NCI-H1105 treated with DMSO at 0.1 percent for 48 hours (cell line): Measurements from ENCODE around the gene TRPM2.
"Not testable (repeated sequence)": the region's sequence is repeated elsewhere in the genome, so short reads cannot be mapped to it uniquely, and the experiment has no call there.

ENCODE experiments used
- DNase-seq: peaks from one replicate; lab custom pipeline; 2025; lab: John Stamatoyannopoulos, UW

TRPM2 gene

DNA sequence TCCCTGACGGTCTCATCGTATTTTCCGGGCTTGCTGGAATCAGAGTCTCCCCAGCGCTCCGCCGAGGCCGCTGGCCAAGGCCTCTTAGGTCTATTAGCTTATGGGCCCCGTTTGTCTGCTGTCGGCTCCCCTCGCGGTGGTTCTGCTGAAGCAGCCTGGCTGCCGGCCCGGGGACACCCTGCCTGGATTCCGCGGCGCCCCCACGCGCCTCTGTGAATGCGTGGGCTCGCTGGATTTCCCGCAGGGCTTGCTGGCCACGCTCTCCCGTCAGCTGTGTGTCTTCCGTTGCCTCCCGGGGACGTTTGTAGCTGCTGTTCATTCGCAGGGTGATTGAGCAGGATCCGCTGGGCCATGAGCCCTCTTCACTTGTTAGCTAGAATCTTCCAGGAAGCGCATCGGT lies 110.3 kb downstream of the TRPM2 start:
- DNase-seq, result no peak

GRCh38 chr21:44464351-44464750 lies 110.9 kb downstream of the TRPM2 start:
- DNase-seq, result no peak

- DNase-seq, result no peak
These were observed 113.0 kb downstream of the TRPM2 start for GRCh38 chr21:44466351-44466954.

DNA sequence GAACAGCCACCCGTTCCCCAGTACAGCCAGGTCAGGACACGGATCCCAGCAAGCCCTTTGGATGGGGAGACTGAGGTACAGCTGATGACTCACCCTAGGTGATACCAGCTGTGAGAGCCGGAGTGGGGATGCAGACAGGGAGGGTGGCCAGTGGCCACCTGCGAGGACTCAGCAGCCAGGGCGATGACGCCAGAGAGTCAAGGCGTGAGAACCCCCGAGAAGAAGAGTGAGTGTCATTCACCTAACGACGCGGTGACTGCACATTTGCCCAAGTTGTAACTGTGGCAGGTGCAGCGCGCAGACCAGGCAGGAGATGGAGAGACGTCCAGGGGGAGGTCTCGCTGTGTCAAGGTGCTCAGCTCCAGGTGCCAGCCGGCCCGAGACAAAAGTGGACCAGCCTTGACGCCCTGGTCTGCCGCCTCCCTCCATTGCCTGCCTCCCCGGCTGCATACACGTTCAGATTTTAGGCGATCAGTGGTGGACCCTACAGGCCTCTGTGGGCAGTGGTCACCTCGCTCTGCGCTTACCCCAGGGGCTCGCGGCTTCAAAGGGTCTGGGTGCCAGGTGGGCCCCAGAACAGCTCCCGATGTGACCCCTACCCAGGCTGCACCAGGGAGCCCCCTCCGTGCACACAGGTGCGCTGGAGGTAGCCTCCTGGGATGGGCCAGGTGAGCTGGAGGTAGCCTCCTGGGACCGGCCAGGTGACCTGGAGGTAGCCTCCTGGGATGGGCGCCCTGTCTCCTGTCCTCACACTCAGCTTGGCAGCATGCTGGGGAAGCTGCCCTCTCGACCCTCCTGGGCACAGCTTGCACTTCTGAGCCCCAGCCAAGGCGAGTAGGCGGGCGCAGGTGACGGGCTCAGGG lies 113.8 kb downstream of the TRPM2 start:
- DNase-seq, result no peak

GRCh38 chr21:44467859-44468195 lies 114.4 kb downstream of the TRPM2 start:
- no peak for DNase-seq

GRCh38 chr21:44471341-44471740 lies 117.9 kb downstream of the TRPM2 start:
- no peak for DNase-seq

DNA sequence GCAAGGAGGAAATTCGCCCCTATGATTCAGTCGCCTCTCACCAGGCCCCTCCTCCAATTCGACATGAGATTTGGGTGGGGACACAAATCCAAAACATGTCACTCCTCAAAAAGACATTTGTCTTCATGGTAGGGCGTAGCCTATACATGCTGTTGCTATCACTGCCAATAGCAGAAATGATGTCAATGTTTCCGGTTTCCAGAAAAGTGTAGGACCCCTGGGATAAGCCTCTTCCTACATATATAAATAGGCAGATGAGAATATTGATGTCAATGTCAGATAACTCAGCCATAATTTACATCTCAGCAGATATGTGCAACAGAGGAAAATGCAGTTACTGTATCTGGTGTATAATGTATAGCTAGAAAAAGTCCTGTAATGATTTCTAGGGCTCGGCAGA lies 118.6 kb downstream of the TRPM2 start:
- DNase-seq, result no peak

DNA sequence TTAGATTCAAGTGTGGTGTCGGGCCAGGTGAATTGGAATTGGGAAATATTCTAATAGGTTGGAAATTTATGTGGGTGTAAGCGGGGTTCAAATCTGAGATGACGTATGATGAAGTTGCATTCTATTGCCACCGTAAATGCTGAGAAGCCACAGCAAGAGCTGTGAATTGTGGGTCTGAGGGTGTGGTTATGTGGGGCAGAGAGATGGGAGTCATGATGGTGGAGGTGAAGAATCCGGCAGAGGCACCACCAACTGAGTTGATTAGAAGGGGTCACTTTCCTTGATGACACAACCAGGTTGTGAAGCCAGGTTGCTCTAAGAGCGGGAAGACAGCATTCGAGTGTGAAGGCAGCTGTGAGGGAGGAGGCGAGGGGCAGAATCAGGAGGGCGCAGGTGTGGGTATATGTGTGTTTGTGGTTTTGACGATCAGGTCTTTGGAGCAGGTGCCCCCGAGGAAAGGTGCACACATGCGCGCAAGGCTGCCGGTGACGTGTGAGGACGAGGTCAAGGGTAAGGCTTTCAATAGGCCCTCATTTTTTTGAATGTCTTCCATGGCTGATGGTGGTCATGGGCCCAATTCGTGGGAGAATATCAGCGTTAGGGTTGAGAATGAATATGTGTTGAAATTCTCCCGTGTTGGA lies 120.6 kb downstream of the TRPM2 start:
- no peak for DNase-seq

DNA sequence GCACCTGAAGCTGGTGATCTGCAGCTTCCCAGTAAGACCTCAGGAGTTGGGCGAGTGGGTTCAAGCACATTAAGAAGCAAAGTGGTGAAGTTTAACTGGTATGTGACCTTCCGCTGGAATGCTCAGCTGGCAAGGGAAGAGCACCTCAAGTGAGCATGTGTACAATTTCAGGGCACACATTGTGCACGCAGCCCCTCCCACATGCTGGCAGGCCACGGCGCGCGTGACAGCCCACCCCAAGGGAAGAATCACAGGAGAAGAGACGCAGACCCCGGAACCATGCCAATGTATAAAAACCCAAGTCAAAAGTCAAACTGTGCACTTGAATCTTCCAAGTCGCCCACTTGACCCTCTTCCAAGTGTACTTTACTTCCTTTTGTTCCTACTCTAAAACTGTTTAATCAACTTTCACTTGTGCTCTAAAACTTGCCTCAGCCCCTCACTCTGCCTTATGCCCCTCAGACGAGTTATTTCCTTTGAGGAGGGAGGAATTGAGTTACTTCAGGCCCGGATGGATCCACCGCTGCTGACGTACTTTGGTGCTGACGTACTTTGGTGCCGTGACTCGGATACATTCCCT lies 121.9 kb downstream of the TRPM2 start:
- no peak for DNase-seq

DNA sequence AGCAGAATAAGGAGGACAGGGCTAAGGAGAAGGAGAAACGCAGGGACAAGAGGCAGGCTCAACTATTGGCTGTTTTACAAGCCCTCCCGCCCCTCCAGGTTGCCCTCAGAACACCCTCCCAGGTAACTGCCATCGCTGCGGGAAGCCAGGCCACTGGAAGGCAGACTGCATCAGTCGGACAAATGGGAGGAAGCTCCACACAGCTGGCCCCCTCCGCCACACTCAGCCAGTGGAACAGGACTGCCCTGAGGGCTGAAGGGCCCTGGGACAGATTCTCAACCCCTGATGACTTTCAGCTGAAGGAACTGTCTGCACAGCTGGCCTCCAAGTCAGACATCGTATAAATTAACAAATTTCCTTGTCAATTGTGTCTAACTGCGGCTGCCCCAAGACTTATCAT lies 123.7 kb downstream of the TRPM2 start:
- DNase-seq, result no peak

DNA sequence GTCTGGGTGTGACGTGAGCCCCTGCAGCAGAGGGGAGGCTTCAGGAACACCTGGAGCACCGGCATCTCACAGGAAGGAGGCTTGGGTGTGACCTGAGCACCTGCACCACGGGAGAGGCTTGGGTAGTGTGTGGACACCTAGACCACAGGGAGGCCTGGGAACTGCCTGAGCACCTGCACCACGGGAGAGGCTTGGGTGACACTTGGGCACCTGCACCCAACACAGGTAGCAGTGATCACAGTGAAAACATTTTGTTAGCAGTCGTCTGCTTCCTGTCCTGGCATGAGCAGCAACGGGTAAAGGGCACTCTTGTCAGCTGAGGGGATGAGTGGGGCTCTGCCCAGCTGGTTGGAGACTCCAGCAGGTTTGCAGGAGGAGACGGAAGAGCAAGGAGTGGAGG lies 124.3 kb downstream of the TRPM2 start:
- no peak for DNase-seq

DNA sequence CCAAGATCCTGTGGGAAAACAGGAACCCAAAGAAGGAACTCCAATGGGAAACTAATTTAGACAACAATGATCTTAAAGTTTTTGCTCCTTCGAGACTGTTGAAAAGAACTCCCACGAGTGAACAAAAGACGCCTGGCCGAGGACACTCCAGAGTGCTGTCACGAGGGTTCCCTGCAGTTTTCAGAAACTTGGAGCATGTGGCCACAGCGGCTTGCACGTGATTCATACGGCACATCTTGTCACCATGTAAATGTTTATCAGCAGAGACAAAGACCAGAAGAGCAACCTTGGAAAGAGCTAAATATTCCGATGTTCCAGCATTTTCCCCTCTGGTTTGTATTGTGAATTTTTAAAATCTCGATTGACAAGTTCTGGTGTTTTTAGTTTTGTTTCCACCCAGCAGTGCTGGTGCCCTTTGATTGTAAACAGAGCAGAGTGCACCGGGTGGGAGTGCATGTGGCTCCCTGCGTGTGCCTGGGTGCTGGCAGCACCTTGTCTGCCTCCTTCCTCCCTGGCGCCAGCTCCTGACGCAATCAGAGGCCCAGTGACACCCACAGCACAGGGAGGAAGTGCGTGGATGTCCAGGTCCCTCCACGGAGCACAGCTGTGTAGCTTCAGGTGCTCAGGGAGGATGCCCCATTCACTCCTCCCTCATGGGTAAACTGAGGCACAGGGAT lies 124.8 kb downstream of the TRPM2 start:
- DNase-seq, result no peak

DNA sequence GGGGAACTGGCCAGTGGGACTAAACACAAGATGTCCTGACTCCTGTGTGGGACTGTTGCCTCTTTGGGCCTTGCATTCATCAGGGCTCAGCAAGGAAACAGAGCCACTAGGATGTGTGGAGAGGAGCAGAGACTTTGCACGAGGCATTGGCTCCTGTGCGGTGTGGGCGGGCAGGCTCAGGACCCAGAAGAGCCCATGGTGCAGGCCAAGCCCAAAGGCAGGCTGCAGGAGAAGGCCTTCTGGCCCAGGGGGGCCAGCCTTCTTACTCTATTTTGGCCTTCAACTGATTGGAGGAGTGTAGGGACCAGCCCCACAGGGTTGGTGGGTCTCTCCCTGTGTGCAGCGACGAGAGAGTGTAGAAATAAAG lies 125.4 kb downstream of the TRPM2 start:
- no peak for DNase-seq

DNA sequence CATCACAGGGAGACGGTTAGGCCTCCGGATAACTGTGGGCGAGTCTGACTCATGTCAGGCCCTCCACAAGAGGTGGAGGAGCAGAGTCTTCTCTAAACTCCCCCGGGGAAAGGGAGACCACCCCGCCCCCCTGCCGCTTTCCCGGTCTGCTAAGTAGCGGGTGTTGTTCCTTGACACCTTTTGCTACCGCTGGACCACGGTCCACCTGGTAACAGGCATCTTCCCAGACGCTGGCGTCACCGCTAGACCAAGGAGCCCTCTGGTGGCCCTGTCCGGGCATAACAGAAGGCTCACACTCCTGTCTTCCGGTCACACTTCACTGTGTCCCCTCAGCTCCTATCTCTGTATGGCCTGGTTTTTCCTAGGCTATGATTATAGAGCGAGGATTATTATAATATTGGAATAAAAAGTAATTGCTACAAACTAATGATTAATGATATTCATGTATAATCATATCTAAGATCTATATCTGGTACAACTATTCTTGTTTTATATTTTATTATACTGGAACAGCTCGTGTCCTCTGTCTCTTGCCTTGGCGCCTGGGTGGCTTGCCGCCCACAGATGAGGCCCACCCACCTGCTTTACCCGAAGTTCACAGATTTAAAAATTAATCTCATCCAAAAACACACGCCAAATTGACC lies 126.3 kb downstream of the TRPM2 start:
- DNase-seq, result not testable (repeated sequence)

DNA sequence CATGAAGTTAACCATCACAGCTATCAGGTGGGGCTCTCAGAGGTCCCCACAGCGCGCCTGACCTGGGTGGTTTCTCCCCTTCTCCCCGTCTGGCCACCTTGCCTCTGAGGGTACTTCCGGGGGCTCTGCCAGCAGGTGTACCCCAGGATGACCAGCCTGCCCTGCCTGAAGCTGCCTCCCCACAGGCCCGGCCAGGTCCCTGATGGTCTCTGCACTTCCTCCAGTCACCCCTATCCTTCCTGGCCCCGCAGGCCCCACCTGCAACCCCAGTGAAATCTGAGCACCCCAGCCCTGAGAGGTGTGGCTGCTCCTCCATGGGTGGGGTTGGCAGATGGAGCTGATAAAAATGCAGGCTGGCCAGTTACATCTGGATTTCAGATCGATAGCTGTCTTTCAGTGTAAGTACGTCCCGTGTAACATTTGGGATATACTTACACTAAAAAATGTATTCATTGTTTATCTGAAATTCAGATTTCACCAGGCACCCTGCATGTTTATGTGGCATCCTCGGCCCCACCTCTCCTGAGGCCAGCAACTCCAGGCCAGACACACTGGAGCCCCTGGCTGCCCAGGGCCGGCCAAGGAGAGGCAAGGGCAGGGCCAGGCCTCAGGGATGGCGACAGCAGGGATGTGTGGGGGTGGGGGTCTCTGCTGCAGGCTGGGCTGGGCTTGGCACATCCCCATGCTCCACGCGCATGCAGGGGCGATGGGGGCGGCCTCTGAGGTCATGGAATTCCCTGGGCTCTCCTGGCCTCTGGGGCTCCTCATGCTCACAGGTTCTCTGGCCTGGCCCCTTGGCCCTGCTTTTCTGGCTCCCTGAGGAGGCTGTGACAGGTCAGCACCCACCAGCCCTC lies 127.0 kb downstream of the TRPM2 start:
- no peak for DNase-seq

DNA sequence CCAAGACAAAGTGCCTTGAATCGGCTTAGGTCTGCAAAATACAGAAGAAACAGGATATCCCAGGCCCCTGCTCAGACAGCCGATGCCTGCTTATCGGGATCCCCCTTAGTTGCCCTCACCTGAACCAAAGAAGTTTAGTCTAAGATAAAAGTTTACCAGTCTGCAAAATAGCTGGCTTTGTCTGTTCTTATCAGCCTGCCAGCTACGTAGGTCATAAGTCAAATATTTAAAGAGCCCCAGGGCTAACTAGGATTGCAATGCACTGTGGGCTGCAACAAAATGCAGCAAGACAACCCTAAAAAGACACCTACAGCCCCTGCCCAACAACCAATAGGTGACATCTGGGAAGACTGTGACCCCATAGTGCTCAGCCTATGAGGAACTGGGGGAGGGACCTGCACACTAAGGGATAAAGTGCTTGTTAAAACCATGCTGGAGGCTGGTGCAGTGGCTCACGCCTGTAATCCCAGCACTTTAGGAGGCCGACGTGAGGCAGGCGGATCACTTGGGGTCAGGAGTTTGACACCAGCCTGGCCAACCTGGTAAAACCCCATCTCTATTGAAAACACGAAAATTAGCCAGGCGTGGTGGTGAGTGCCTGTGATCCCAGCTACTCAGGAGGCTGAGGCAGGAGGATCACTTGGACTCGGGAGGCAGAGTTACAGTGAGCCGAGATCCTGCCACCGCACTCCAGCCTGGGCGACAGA lies 129.3 kb downstream of the TRPM2 start:
- no peak for DNase-seq

DNA sequence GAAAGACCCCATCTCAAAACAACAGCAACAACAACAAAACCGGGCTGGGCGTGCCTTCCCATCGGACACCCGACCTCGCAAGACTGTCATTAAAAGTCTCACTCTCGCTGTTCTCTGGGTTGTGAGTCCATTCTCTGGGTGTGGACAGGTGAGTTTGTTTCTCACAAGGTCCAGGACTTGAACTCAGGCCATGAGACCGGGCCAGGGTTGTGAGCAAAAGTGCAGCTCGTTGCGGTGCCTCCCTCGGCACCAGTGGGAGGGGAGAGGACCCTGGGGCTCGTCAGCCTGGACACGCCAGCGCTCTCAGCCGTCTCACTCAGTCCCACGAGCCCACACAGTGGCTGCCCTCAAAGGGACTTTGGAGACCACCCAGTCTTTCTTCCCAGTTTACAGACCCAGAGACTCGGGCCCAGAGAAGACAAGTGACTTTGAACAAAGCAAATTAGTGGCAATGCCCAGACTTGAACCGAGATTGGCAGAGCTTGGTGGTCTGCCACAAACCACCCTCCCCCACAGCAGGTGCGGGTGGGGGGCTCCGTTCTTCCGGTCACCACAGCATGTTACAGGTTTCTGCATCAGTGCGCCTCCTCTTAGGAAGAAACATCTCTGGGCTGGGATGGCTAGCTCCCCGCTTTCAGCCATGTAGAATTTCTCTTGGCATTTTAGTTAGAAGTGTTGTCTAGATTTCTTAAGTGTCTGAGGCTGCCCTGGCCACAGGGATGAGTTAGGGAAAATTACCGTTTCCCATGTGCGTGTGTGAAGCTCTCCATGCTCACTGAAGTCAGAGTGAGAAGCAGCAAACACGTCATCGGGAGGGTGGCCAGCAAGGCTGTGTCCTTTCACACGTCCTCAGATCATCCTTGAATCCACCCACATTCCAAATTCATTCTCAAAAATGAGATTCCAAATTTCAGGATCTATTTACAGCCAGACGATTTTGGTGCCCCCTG lies 130.1 kb downstream of the TRPM2 start:
- DNase-seq, result no peak

- no peak for DNase-seq
These were observed 131.3 kb downstream of the TRPM2 start for GRCh38 chr21:44484498-44485253.
